ENCODE data around the gene NAP1L4.

GRCh38 chr11:2942872-2943710, 49.0 kb downstream of the NAP1L4 start:
- TF ChIP-seq CTCF (IDR thresholded peaks at IDR 0.05) (no peak), POLR2A (IDR thresholded peaks at IDR 0.05; ENCODE audit: low read depth) (no peak), POLR2AphosphoS5 (IDR thresholded peaks at IDR 0.05) (no peak), EP300 (IDR thresholded peaks at IDR 0.05) (no peak)
